ENCODE data around the gene TMEM245.

Gene TMEM245

DNA sequence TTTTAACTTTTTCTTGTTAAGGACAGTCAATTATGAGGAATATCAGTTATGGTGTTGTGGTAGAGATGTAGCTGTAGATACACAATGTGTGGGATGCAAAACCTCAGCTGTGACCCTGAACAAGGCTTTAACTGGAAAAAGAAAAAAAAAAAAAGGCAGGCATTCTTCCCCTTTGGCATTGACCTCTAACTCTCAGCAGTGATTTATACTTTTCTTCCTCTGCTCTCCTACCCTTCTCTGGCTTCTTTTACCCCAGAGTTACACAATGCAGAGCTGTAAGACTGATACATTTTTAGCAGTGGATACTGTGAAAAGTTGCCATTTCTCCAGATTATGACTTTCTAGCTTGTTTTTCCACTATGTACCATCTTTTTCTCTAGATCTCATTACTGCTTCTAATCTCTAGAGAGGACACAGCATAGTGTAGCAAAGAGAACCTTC is 108.5 kb downstream of the TMEM245 start:
- TF ChIP-seq, protein P1, sequence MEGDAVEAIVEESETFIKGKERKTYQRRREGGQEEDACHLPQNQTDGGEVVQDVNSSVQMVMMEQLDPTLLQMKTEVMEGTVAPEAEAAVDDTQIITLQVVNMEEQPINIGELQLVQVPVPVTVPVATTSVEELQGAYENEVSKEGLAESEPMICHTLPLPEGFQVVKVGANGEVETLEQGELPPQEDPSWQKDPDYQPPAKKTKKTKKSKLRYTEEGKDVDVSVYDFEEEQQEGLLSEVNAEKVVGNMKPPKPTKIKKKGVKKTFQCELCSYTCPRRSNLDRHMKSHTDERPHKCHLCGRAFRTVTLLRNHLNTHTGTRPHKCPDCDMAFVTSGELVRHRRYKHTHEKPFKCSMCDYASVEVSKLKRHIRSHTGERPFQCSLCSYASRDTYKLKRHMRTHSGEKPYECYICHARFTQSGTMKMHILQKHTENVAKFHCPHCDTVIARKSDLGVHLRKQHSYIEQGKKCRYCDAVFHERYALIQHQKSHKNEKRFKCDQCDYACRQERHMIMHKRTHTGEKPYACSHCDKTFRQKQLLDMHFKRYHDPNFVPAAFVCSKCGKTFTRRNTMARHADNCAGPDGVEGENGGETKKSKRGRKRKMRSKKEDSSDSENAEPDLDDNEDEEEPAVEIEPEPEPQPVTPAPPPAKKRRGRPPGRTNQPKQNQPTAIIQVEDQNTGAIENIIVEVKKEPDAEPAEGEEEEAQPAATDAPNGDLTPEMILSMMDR (conservative IDR thresholded peaks at IDR 0.05; ENCODE audit: low read depth), result no peak
- DNase-seq (ENCODE audit: low spot score), result no peak
- POLR2A ChIA-PET (ENCODE audit: low non-redundant PET), result no interaction called here
- CTCF ChIA-PET, result interaction anchor here (0.5 to 0.6 kb wide), 2 partner anchors 28 to 460 kb away, joined by 3 to 4 read pairs; no protein-coding TSS in a partner anchor
- H3K27ac ChIP-seq, result no peak overlapping the region

DNA sequence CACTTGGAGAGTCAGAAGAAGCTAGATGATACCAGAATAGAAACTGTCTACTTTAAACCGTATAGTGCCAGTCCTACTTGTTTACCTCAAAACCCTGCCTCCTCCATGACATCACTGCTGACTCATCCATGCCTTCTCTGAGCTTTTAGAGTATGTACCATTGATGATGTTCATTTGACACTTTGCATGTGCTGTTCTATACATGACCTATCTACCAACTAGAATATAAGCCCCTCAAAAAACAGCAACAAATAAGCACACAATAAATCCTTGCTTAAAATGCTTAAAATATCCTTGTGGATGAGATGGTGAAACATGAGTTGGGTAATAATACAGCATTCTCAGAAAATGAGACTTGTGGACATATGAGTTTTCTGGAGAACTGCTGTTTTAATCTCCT is 109.0 kb downstream of the TMEM245 start:
- peak; percentile 66 for DNase-seq (ENCODE audit: low spot score)
- POLR2A ChIA-PET (ENCODE audit: low non-redundant PET), result no interaction called here
- TF ChIP-seq, protein P1 (conservative IDR thresholded peaks at IDR 0.05; ENCODE audit: low read depth), result no peak
- no peak overlapping the region for H3K27ac ChIP-seq
- CTCF ChIA-PET, result interaction anchor here (0.6 kb wide), 2 partner anchors 393 to 460 kb away, joined by 3 to 4 read pairs; no protein-coding TSS in a partner anchor

DNA sequence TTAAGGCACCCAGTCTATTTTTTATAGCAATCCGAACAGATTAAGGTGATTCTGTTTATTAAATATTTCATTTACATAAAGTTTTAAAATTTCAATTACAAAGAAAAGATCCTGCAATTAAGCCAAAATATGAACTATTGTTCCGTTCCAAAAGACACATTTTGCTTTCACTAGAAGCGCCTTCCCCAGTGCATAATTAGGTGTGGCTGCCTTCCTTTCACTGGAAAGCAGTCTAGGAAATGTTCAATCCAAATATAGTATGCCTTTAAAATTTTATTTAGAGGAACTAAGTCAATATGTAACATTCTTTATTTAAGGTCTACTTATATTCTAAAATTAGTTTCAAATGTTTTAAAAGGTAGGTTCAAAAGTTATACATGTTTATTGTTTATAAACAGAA is 114.1 kb downstream of the TMEM245 start:
- POLR2A ChIA-PET (ENCODE audit: low non-redundant PET), result no interaction called here
- no peak overlapping the region for H3K27ac ChIP-seq
- TF ChIP-seq, protein P1 (conservative IDR thresholded peaks at IDR 0.05; ENCODE audit: low read depth), result no peak
- DNase-seq (ENCODE audit: low spot score), result no peak
- CTCF ChIA-PET, result no interaction called here

DNA sequence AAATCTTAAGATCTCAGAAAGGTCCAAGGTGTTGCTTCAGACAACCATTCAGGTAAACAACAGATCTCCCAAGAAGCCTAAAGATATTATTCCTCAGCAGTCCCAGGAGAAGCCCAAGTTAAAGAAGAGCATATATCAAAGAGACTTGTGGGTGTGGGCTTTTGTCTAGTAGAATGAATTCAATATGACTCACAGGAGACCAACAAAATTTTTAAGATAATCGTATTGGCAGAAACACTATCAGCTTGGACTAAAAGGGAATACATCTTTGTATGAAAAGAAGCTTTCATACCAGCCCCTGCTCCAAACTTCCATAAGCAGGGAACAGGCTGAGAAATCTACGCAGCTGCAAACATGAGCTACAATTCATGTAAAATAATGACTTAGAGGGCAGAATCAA is 116.6 kb downstream of the TMEM245 start:
- CTCF ChIA-PET, result interaction anchor here (1.6 kb wide), 1 partner anchor 18 kb away, joined by 3 read pairs; no protein-coding TSS in a partner anchor
- H3K27ac ChIP-seq, result no peak overlapping the region
- POLR2A ChIA-PET (ENCODE audit: low non-redundant PET), result no interaction called here
- no peak for DNase-seq (ENCODE audit: low spot score)
- TF ChIP-seq, protein P1 (conservative IDR thresholded peaks at IDR 0.05; ENCODE audit: low read depth), result no peak

DNA sequence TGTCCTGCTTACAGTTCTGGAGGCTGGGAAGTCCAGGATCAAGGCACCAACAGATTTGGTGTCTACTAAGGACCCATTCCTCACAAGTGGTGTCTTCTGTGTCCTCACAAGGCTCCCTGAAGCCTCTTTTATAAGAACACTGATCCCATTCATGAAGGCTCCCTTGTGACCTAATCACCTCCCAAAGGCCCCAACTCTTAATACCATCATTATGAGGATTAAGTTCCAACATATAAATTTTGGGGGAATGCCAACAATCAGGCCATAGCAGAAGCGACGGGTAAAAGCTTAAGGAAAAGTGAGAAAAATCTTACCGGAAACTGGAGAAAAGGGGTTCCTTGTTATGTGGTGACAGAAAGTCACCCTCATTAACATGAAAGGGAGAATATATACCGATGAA is 117.6 kb downstream of the TMEM245 start:
- DNase-seq (ENCODE audit: low spot score), result no peak
- ChIA-PET CTCF (interaction anchor here (0.6 to 0.7 kb wide), 2 partner anchors 34 to 93 kb away, joined by 3 to 4 read pairs; no protein-coding TSS in a partner anchor), POLR2A (ENCODE audit: low non-redundant PET) (no interaction called here)
- TF ChIP-seq, protein P1 (conservative IDR thresholded peaks at IDR 0.05; ENCODE audit: low read depth), result no peak
- no peak overlapping the region for H3K27ac ChIP-seq

DNA sequence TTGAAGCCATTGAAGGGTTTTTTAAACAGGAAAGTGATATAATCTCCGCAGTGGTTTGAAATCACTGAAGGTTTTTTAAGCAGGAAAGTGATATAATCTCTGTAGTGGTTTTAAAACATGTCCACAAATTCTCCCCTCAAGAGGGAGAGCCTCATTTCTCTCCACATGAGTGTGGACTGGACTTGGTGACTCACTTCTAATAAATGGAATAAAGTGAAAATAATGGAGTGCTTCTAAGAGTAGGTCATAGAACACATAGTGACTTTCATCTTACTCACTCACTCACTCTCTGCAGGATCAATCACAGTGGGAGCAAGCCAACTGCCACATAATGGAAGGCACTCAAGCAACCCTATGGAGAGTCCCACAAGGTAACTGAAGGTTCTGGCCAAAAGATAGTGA is 118.5 kb downstream of the TMEM245 start:
- POLR2A ChIA-PET (ENCODE audit: low non-redundant PET), result no interaction called here

More for the DNA sequence above, 118.5 kb downstream of the TMEM245 start:
- peak; percentile 89 for DNase-seq (ENCODE audit: low spot score)
- CTCF ChIA-PET, result no interaction called here
- TF ChIP-seq, protein P1 (conservative IDR thresholded peaks at IDR 0.05; ENCODE audit: low read depth), result no peak
- H3K27ac ChIP-seq, result no peak overlapping the region

Data from RWPE1 (cell line).